ENCODE data around the gene PHC2.

Gene PHC2

DNA sequence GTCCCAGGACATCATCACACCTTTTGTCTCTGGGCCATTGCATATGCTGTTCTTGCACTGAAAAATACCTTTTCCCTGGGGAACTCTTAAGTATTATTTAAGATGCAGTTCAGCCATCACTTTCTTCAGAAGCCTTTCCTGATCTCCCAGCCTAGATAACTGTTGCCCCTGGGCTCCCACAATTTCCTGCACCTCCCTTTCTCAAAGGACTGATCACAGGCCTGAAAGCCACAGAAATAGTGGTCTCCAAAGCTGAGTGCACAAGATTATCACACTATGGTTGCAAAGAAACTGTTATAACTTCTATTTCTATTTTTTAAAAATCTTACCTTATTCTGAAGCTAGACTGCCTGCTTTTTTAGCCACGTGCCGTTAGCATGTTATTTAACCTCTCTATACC lies 38.8 kb upstream of the PHC2 start:
- Histone ChIP-seq H4K20me1 (ENCODE audit: low read depth, low read length) (no peaks in the 10 kb centered on the region), H2AFZ (ENCODE audit: low read depth, low read length, severe bottlenecking) (no peak overlapping the region), H3K4me3 (ENCODE audit: insufficient read depth, low read length, poor library complexity, severe bottlenecking) (no peak overlapping the region), H3K9me2 (replicated peaks; ENCODE audit: insufficient read depth, low read length) (no peaks in the 10 kb centered on the region), H3K4me2 (ENCODE audit: low read depth, low read length, poor library complexity, severe bottlenecking) (no peak overlapping the region), H3K27me3 (ENCODE audit: low read length) (no peaks in the 10 kb centered on the region), H3K9me3 (ENCODE audit: insufficient read depth, low read length) (no peaks in the 10 kb centered on the region), H3K27ac (ENCODE audit: low read depth, low read length) (no peak overlapping the region), H3F3A (ENCODE audit: insufficient read depth) (no peaks in the 10 kb centered on the region), H3K36me3 (ENCODE audit: low read length) (no peaks in the 10 kb centered on the region), H3K79me2 (ENCODE audit: insufficient read depth, low read length) (no peaks in the 10 kb centered on the region; the same call in 1 of the 2 replicates), H3K9ac (ENCODE audit: low read length) (no peak overlapping the region)
- TF ChIP-seq EZH2phosphoT487 (conservative IDR thresholded peaks at IDR 0.05; ENCODE audit: low read length) = no peak
- TF ChIP-seq, protein P1, sequence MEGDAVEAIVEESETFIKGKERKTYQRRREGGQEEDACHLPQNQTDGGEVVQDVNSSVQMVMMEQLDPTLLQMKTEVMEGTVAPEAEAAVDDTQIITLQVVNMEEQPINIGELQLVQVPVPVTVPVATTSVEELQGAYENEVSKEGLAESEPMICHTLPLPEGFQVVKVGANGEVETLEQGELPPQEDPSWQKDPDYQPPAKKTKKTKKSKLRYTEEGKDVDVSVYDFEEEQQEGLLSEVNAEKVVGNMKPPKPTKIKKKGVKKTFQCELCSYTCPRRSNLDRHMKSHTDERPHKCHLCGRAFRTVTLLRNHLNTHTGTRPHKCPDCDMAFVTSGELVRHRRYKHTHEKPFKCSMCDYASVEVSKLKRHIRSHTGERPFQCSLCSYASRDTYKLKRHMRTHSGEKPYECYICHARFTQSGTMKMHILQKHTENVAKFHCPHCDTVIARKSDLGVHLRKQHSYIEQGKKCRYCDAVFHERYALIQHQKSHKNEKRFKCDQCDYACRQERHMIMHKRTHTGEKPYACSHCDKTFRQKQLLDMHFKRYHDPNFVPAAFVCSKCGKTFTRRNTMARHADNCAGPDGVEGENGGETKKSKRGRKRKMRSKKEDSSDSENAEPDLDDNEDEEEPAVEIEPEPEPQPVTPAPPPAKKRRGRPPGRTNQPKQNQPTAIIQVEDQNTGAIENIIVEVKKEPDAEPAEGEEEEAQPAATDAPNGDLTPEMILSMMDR (IDR thresholded peaks at IDR 0.05; ENCODE audit: insufficient read depth, low read length, poor library complexity, severe bottlenecking) = no peak

DNA sequence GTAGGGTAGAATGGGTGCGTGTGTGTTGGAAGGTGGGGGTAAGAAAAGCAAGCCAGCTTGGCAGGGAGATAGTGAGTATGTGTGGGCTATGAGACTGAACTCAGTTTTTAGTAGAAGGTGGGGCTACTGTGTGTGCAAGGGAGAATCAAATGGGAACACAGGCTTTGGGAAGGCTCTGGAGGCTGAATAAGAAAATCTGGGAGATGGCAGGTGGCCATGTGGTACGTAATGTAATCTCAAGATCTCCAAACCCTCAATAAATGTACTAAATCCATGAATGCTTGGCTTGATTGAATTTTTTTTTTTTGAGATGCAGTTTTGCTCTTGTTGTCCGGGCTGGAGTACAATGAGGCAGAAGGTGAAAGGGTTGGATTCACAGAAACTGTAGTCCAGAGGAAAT lies 38.1 kb upstream of the PHC2 start:
- no peaks in the 10 kb centered on the region; the same call in 1 of the 2 replicates for H3K79me2 ChIP-seq (ENCODE audit: insufficient read depth, low read length)
- no peak overlapping the region for H3K27ac ChIP-seq (ENCODE audit: low read depth, low read length)
- no peak overlapping the region for H3K9ac ChIP-seq (ENCODE audit: low read length)
- no peaks in the 10 kb centered on the region for H3K27me3 ChIP-seq (ENCODE audit: low read length)
- H4K20me1 ChIP-seq (ENCODE audit: low read depth, low read length) = no peaks in the 10 kb centered on the region
- H3K4me3 ChIP-seq (ENCODE audit: insufficient read depth, low read length, poor library complexity, severe bottlenecking) = no peak overlapping the region
- H3K36me3 ChIP-seq (ENCODE audit: low read length) = no peaks in the 10 kb centered on the region
- H3K9me3 ChIP-seq (ENCODE audit: insufficient read depth, low read length) = no peaks in the 10 kb centered on the region
- H3K4me2 ChIP-seq (ENCODE audit: low read depth, low read length, poor library complexity, severe bottlenecking) = no peak overlapping the region
- TF ChIP-seq, protein P1 (IDR thresholded peaks at IDR 0.05; ENCODE audit: insufficient read depth, low read length, poor library complexity, severe bottlenecking) = no peak
- no peak for TF ChIP-seq EZH2phosphoT487 (conservative IDR thresholded peaks at IDR 0.05; ENCODE audit: low read length)
- H3K9me2 ChIP-seq (replicated peaks; ENCODE audit: insufficient read depth, low read length) = no peaks in the 10 kb centered on the region
- H3F3A ChIP-seq (ENCODE audit: insufficient read depth) = no peaks in the 10 kb centered on the region
- H2AFZ ChIP-seq (ENCODE audit: low read depth, low read length, severe bottlenecking) = no peak overlapping the region

DNA sequence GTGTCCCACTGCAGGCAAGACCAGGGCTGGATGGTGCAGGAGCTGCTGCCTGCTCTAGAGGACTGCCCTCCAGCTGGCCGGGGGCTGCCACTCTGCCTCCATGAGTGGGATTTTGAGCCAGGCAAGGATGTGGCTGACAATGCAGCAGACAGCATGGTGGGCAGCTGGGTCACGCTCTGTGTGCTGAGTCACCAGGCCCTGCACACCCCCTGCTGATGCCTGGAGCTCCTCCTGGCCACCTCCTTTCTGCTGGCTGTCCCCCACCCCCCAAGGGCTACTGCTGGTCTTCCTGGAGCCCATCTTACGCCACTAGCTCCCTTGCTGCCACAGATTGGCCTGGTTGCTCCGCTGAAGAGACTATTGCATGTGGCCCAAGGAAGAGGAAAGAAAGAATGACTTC lies 37.6 kb upstream of the PHC2 start:
- Histone ChIP-seq H2AFZ (ENCODE audit: low read depth, low read length, severe bottlenecking) (no peak overlapping the region), H3K4me2 (ENCODE audit: low read depth, low read length, poor library complexity, severe bottlenecking) (no peak overlapping the region), H3K9me2 (replicated peaks; ENCODE audit: insufficient read depth, low read length) (no peaks in the 10 kb centered on the region), H4K20me1 (ENCODE audit: low read depth, low read length) (no peaks in the 10 kb centered on the region), H3K36me3 (ENCODE audit: low read length) (no peaks in the 10 kb centered on the region), H3K9ac (ENCODE audit: low read length) (no peak overlapping the region), H3K9me3 (ENCODE audit: insufficient read depth, low read length) (no peaks in the 10 kb centered on the region), H3F3A (ENCODE audit: insufficient read depth) (no peaks in the 10 kb centered on the region), H3K79me2 (ENCODE audit: insufficient read depth, low read length) (no peaks in the 10 kb centered on the region; the same call in 1 of the 2 replicates), H3K4me3 (ENCODE audit: insufficient read depth, low read length, poor library complexity, severe bottlenecking) (no peak overlapping the region), H3K27me3 (ENCODE audit: low read length) (no peaks in the 10 kb centered on the region), H3K27ac (ENCODE audit: low read depth, low read length) (no peak overlapping the region)
- TF ChIP-seq, protein P1 (IDR thresholded peaks at IDR 0.05; ENCODE audit: insufficient read depth, low read length, poor library complexity, severe bottlenecking) = no peak
- no peak for TF ChIP-seq EZH2phosphoT487 (conservative IDR thresholded peaks at IDR 0.05; ENCODE audit: low read length)
